Endothelial cell of umbilical vein (primary cell): ENCODE results near the gene SP6.

ENCODE experiments used
- JUN ChIP-seq: IDR thresholded peaks from 2 replicates; pipeline ENCODE4 v1.6.1; 2011; ENCODE audit warnings: borderline replicate concordance, low read depth; ENCODE audit not compliant: insufficient read length, insufficient read depth
- TF ChIP-seq, protein P1 (sequence below), 2 donors: IDR thresholded peaks; 1 replicate in 1 of 2; 2 replicates in 1 of 2; pipeline ENCODE4 v1.5.1; 2011; ENCODE audit warnings: low read length in 2 of 2, mild to moderate bottlenecking in 2 of 2, moderate library complexity in 2 of 2, control low read depth in 1 of 2, inconsistent platforms in 1 of 2, low read depth in 1 of 2; ENCODE audit not compliant: insufficient read depth in 1 of 2; ENCODE audit errors: extremely low read depth in 1 of 2

GRCh38 chr17:47800686-47801085 is 50.3 kb downstream of the SP6 start:
- TF ChIP-seq, protein P1, sequence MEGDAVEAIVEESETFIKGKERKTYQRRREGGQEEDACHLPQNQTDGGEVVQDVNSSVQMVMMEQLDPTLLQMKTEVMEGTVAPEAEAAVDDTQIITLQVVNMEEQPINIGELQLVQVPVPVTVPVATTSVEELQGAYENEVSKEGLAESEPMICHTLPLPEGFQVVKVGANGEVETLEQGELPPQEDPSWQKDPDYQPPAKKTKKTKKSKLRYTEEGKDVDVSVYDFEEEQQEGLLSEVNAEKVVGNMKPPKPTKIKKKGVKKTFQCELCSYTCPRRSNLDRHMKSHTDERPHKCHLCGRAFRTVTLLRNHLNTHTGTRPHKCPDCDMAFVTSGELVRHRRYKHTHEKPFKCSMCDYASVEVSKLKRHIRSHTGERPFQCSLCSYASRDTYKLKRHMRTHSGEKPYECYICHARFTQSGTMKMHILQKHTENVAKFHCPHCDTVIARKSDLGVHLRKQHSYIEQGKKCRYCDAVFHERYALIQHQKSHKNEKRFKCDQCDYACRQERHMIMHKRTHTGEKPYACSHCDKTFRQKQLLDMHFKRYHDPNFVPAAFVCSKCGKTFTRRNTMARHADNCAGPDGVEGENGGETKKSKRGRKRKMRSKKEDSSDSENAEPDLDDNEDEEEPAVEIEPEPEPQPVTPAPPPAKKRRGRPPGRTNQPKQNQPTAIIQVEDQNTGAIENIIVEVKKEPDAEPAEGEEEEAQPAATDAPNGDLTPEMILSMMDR (IDR thresholded peaks at IDR 0.05; ENCODE audit: extremely low read depth in 1 of 2, insufficient read depth in 1 of 2, low read depth in 1 of 2, low read length in 2 of 2), result no peak
- TF ChIP-seq JUN, result no peak
